MV-4-11 (cell line): ENCODE data around the gene CTDSPL.
A peak's percentile ranks its signal among the peaks of the same experiment; 100 is the strongest.

Source experiments
- DNase-seq: peaks from one replicate; lab custom pipeline; 2025; lab: John Stamatoyannopoulos, UW

The CTDSPL gene

GRCh38 chr3:37913522-37913921 is 51.8 kb downstream of the CTDSPL start:
- DNase-seq = peak; percentile 47

GRCh38 chr3:37916685-37917084 is 55.0 kb downstream of the CTDSPL start:
- DNase-seq = no peak

- no peak for DNase-seq
These were observed 56.9 kb downstream of the CTDSPL start for GRCh38 chr3:37918627-37919026.

- DNase-seq = no peak
These were observed 58.5 kb downstream of the CTDSPL start for GRCh38 chr3:37920156-37920699.

GRCh38 chr3:37921025-37921424 is 59.3 kb downstream of the CTDSPL start:
- no peak for DNase-seq

- DNase-seq = peak; percentile 35
These were observed 61.3 kb downstream of the CTDSPL start for GRCh38 chr3:37922721-37923568.

GRCh38 chr3:37923569-37924040 is 61.9 kb downstream of the CTDSPL start:
- DNase-seq = no peak

- DNase-seq = no peak
These were observed 62.8 kb downstream of the CTDSPL start for GRCh38 chr3:37924453-37924852.

GRCh38 chr3:37925157-37925556 is 63.5 kb downstream of the CTDSPL start:
- no peak for DNase-seq

GRCh38 chr3:37926611-37927010 is 64.9 kb downstream of the CTDSPL start:
- DNase-seq = no peak

- no peak for DNase-seq
These were observed 68.8 kb downstream of the CTDSPL start for GRCh38 chr3:37930495-37930894.

- DNase-seq = no peak
These were observed 70.8 kb downstream of the CTDSPL start for GRCh38 chr3:37932505-37932904.

- DNase-seq = no peak
These were observed 73.1 kb downstream of the CTDSPL start for GRCh38 chr3:37934631-37935289.

GRCh38 chr3:37935290-37935668 is 73.6 kb downstream of the CTDSPL start:
- DNase-seq = no peak

- no peak for DNase-seq
These were observed 74.3 kb downstream of the CTDSPL start for GRCh38 chr3:37935756-37936666.

- DNase-seq = no peak
These were observed 75.5 kb downstream of the CTDSPL start for GRCh38 chr3:37937156-37937555.

- DNase-seq = no peak
These were observed 76.3 kb downstream of the CTDSPL start for GRCh38 chr3:37938011-37938410.

GRCh38 chr3:37940242-37940908 is 78.7 kb downstream of the CTDSPL start:
- DNase-seq = no peak

GRCh38 chr3:37941608-37942508 is 80.2 kb downstream of the CTDSPL start:
- DNase-seq = no peak

GRCh38 chr3:37942646-37943045 is 81.0 kb downstream of the CTDSPL start:
- DNase-seq = no peak
